ENCODE results near the gene FAM53A.

FAM53A gene

GRCh38 chr4:1637580-1638271 lies 46.4 kb downstream of the FAM53A start:
- no peak overlapping the region for H3K4me3 ChIP-seq (ENCODE audit: low read depth, low read length)
- TF ChIP-seq, protein P1, sequence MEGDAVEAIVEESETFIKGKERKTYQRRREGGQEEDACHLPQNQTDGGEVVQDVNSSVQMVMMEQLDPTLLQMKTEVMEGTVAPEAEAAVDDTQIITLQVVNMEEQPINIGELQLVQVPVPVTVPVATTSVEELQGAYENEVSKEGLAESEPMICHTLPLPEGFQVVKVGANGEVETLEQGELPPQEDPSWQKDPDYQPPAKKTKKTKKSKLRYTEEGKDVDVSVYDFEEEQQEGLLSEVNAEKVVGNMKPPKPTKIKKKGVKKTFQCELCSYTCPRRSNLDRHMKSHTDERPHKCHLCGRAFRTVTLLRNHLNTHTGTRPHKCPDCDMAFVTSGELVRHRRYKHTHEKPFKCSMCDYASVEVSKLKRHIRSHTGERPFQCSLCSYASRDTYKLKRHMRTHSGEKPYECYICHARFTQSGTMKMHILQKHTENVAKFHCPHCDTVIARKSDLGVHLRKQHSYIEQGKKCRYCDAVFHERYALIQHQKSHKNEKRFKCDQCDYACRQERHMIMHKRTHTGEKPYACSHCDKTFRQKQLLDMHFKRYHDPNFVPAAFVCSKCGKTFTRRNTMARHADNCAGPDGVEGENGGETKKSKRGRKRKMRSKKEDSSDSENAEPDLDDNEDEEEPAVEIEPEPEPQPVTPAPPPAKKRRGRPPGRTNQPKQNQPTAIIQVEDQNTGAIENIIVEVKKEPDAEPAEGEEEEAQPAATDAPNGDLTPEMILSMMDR (IDR thresholded peaks at IDR 0.05; ENCODE audit: borderline replicate concordance, insufficient read depth, low read depth, low read length): no peak

GRCh38 chr4:1636490-1637211 lies 47.5 kb downstream of the FAM53A start:
- no peak overlapping the region for H3K4me3 ChIP-seq (ENCODE audit: low read depth, low read length)
- TF ChIP-seq, protein P1 (IDR thresholded peaks at IDR 0.05; ENCODE audit: borderline replicate concordance, insufficient read depth, low read depth, low read length): no peak

GRCh38 chr4:1635464-1635863 lies 48.6 kb downstream of the FAM53A start:
- H3K4me3 ChIP-seq (ENCODE audit: low read depth, low read length): no peak overlapping the region
- TF ChIP-seq, protein P1 (IDR thresholded peaks at IDR 0.05; ENCODE audit: borderline replicate concordance, insufficient read depth, low read depth, low read length): no peak

GRCh38 chr4:1633993-1634392 lies 50.1 kb downstream of the FAM53A start:
- H3K4me3 ChIP-seq (ENCODE audit: low read depth, low read length): no peak overlapping the region

GRCh38 chr4:1632109-1633104 lies 51.7 kb downstream of the FAM53A start:
- no peak overlapping the region for H3K4me3 ChIP-seq (ENCODE audit: low read depth, low read length)
- TF ChIP-seq, protein P1 (IDR thresholded peaks at IDR 0.05; ENCODE audit: borderline replicate concordance, insufficient read depth, low read depth, low read length): no peak

More at GRCh38 chr4:1633993-1634392, 50.1 kb downstream of the FAM53A start:
- TF ChIP-seq, protein P1 (IDR thresholded peaks at IDR 0.05; ENCODE audit: borderline replicate concordance, insufficient read depth, low read depth, low read length): no peak

- H3K4me3 ChIP-seq (ENCODE audit: low read depth, low read length): no peak overlapping the region
- TF ChIP-seq, protein P1 (IDR thresholded peaks at IDR 0.05; ENCODE audit: borderline replicate concordance, insufficient read depth, low read depth, low read length): no peak
Observed at GRCh38 chr4:1631136-1631535, 53.0 kb downstream of the FAM53A start.

Data from GM12875 (cell line).